ENCODE data around the gene PLET1. TPM values are rescaled to one million over a fixed set of nuclear protein-coding genes. Genes with fewer than 3 reads are reported as not detected.

Gene PLET1
- total RNA-seq, 2 experiments from 2014 or later = not detected

DNA sequence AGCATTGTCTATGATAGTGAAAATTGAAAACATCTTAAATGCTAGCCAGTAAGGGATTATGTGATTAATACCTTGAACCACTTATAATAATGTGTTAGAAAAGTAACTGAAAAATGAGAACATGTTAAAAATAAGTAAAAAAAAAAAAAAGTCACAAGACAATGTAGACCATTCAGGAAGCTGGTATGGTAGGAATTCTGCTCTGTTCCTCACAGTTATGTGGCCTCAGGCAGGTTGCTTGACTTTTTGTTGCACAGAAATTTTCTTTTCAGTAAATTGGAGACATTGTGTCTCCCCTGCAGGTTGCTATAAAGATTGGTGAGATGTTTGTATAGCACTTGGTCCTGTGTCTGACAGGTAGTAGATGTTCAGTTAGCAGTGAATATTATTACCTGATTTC, 17.3 kb upstream of the PLET1 start:
- no peaks in the 10 kb centered on the region for H3K27me3 Mint-ChIP-seq
- ATAC-seq = no peak
- H3K9me3 Mint-ChIP-seq (ENCODE audit: low read depth) = no peaks in the 10 kb centered on the region
- CTCF ChIA-PET = interaction anchor here (16.5 kb wide), 1 partner anchor 57 kb away, joined by 373 read pairs; the partner anchor contains the start of gene PTS
- H3K36me3 Mint-ChIP-seq = no peaks in the 10 kb centered on the region
- no peak for DNase-seq
- H3K4me3 Mint-ChIP-seq = no peak overlapping the region
- peaks cover 31% of the 10 kb centered on the region for H3K4me1 Mint-ChIP-seq
- H3K27ac Mint-ChIP-seq = no peak overlapping the region

DNA sequence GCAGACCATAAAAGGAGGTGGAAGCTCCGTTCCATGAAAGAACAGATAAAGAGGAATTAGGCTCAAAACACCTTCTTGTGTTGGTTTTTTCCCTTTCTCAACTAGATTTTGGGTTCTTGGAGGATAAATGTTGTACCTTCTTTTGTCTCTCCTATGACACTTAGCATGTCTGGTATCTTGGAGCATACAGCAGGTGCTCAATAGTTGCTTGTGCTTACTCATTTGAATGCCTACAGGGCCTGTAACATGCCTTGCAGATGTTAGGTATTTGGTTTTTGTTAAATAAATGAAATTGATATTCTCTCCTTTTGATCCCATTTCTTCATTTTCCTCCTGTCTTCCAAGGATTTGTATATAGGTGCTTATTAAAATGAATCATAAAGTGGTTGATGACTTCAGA, 16.4 kb upstream of the PLET1 start:
- CTCF ChIA-PET = interaction anchor here (0.8 to 16.5 kb wide), 2 partner anchors 56 to 163 kb away, joined by 4 to 373 read pairs; partner anchors contain the start of gene PTS
- no peaks in the 10 kb centered on the region for H3K36me3 Mint-ChIP-seq

DNA sequence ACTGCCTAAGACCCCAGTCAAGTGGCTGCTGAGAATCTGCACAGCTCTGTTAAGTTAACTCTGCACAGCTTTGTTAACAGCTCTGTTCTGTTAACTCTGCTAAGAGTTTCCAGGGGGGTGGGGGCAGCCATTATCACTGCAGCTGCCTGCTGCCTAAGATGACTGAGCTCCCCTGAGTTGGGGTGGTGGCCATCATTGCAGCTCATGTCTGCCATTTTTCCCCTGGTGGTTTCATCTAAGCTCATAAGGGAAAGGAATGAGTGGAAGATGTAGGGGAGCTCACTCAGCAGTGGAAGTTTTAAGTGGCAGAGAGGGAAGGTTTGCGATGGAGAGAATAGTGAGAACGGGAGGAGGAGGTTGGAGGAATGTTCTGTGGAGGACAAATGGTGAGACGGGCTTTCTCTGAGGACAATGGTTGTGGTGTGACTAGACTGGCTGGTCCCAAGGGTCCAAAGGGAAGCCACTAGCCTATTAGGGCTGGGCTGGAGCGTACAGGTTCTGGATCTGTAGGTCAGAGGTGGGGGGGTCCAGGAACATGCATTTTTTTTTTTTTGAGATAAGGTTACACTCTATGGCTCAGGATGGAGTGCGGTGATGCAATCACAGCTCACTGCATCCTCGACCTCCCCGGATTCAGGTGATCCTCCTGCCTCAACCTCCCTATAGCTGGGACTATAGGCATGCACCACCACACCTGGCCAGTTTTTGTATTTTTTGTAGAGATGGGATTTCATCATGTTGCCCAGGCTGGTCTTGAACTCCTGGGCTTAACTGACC, 13.5 kb upstream of the PLET1 start:
- Mint-ChIP-seq H3K36me3 (no peaks in the 10 kb centered on the region), H3K4me1 (peaks cover 15% of the 10 kb centered on the region), H3K4me3 (no peak overlapping the region), H3K27ac (no peak overlapping the region), H3K9me3 (ENCODE audit: low read depth) (no peaks in the 10 kb centered on the region), H3K27me3 (no peaks in the 10 kb centered on the region)
- DNase-seq = no peak
- no peak for ATAC-seq
- CTCF ChIA-PET = interaction anchor here (0.9 to 16.5 kb wide), 3 partner anchors 28 to 943 kb away, joined by 3 to 373 read pairs (median 3); partner anchors contain the start of gene PTS

More for the DNA sequence above, 16.4 kb upstream of the PLET1 start:
- Mint-ChIP-seq H3K27me3 (no peaks in the 10 kb centered on the region), H3K4me1 (peaks cover 29% of the 10 kb centered on the region), H3K4me3 (no peak overlapping the region), H3K9me3 (ENCODE audit: low read depth) (no peaks in the 10 kb centered on the region), H3K27ac (no peak overlapping the region)
- DNase-seq (no peak), ATAC-seq (no peak)

DNA sequence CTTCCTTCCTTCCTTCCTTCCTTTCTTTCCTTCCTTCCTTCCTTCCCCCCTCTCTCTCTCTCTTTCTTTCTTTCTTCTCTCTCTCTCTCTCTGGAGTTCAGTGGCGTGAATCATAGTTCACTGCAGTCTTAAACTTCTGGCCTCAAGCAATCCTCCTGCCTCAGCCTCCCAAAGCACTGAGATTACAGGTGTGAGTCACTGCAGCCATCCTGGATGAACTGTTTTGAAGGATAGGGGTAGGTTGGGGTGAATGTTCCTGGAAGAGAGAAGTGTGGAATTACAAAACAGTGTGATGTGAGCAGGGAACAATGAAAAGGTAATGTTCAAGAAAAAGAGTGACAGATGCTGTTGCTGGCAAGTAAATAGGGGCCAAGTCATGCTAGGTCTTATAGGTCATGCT, 12.4 kb upstream of the PLET1 start:
- CTCF ChIA-PET = interaction anchor here (0.9 kb wide), 1 partner anchor 945 kb away, joined by 3 read pairs; no protein-coding TSS in a partner anchor
- Mint-ChIP-seq H3K4me3 (no peak overlapping the region), H3K9me3 (ENCODE audit: low read depth) (no peaks in the 10 kb centered on the region), H3K27me3 (no peaks in the 10 kb centered on the region), H3K36me3 (no peaks in the 10 kb centered on the region), H3K27ac (no peak overlapping the region), H3K4me1 (peaks cover 13% of the 10 kb centered on the region)
- DNase-seq = no peak
- ATAC-seq = no peak

DNA sequence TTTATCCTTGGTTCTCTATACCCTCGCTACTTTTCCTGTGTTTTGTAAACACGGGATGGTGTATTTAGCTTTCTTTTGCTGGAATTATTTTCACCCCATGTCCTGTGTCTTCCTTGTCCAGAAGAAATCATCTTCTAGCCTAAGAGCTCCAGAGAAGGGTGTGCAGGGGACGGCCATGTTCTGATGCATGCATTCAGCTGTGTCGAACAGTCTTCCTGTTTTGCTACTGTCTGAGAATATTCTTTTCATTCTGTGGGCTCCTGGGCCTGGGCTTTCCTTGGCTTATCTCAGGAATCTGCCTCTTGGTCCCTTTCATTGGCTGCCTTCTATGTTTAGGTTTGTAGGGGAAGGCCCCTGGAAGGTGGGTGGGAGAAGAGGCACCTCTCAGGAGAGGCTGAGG, 10.6 kb upstream of the PLET1 start:
- ATAC-seq (no peak), DNase-seq (no peak)
- CTCF ChIA-PET = interaction anchor here (1.0 to 1.6 kb wide), 4 partner anchors 8 to 52 kb away, joined by 3 to 5 read pairs (median 3); no protein-coding TSS in a partner anchor
- no peaks in the 10 kb centered on the region for H3K36me3 Mint-ChIP-seq
- no peak overlapping the region for H3K27ac Mint-ChIP-seq
- H3K27me3 Mint-ChIP-seq = no peaks in the 10 kb centered on the region
- H3K9me3 Mint-ChIP-seq (ENCODE audit: low read depth) = no peaks in the 10 kb centered on the region
- H3K4me1 Mint-ChIP-seq = peaks cover 3% of the 10 kb centered on the region
- no peak overlapping the region for H3K4me3 Mint-ChIP-seq

DNA sequence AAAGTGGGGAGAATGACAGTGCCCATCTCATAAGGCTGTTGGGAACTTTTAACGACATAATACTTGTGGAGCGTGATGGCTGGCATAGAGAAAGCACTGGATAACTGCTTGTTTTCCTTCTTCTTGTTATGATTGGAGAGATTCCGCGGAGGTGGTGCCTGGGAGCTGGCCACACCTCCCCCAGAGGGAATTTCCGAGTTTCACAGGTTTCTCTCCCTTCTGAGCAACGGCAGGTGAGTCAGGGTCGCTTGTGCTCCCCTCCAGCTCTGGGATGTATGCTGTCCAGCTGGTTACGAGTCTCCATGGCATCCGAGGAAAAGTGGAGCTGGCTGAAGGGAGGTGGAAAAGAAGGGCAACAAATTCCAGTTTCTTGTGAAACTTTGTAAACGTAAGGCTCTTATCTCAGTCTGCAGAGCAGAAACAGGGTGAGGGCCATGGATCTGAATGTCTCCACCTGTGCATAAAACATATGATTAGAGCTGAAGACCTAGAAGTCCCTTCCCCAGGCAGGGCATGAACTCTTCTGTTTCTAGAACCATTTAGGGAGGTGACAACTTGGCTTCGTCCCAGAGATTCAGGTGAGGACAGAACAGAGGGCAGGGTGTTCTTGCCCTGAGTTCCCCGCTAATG, 10.0 kb upstream of the PLET1 start:
- no peak overlapping the region for H3K27ac Mint-ChIP-seq
- CTCF ChIA-PET = interaction anchor here (1.1 to 1.6 kb wide), 3 partner anchors 9 to 51 kb away, joined by 3 to 5 read pairs (median 3); no protein-coding TSS in a partner anchor
- ATAC-seq = no peak
- H3K4me1 Mint-ChIP-seq = no peaks in the 10 kb centered on the region
- H3K27me3 Mint-ChIP-seq = no peaks in the 10 kb centered on the region
- no peak for DNase-seq
- no peaks in the 10 kb centered on the region for H3K36me3 Mint-ChIP-seq
- H3K9me3 Mint-ChIP-seq (ENCODE audit: low read depth) = no peaks in the 10 kb centered on the region
- H3K4me3 Mint-ChIP-seq = no peak overlapping the region

DNA sequence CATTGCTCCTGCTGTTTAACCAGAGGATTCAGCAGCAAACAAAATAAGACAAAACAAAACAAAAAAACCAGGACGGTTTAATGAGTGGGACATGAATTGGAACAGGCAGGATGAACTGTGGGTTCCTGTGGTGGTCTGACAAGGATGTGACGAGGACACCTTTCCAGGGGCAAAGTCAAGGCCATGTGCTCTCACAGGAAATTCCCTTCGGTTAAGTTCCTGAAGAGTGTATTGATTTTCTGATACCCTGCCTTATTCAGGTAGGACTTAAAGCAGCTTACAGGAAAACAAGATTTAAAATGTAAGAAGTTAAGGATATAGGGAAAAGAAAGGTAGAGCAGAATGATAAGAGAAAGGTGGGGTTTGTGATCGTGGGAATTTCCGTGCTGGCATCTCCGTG, 8.5 kb upstream of the PLET1 start:
- H3K36me3 Mint-ChIP-seq = no peaks in the 10 kb centered on the region
- no peak for ATAC-seq
- H3K9me3 Mint-ChIP-seq (ENCODE audit: low read depth) = no peaks in the 10 kb centered on the region
- H3K27ac Mint-ChIP-seq = no peak overlapping the region
- H3K4me1 Mint-ChIP-seq = no peaks in the 10 kb centered on the region
- H3K27me3 Mint-ChIP-seq = no peaks in the 10 kb centered on the region
- H3K4me3 Mint-ChIP-seq = no peak overlapping the region
- no peak for DNase-seq
- CTCF ChIA-PET = interaction anchor here (2.4 kb wide), 1 partner anchor 11 kb away, joined by 8 read pairs; no protein-coding TSS in a partner anchor

DNA sequence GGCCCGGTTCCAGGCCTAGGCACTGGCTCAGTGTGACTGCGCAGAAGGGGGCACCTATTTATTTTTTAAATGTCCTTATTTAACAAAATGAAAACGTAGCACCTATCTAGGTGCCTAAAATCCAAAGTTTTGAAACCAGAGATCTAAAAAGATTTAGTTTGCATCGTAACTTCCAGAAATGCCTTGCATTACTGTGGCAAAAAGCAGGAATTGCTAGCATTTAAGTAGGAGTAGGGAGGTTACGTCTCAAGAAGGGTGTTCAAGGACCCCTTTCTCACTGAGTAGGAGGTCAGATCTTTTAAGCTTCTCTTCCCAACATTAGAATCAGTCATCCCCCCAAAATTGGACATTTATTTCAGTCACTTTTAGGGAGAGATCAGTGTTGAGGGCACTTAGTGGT, 7.7 kb upstream of the PLET1 start:
- CTCF ChIA-PET = interaction anchor here (2.4 kb wide), 1 partner anchor 12 kb away, joined by 8 read pairs; no protein-coding TSS in a partner anchor
- no peaks in the 10 kb centered on the region for H3K9me3 Mint-ChIP-seq (ENCODE audit: low read depth)

DNA sequence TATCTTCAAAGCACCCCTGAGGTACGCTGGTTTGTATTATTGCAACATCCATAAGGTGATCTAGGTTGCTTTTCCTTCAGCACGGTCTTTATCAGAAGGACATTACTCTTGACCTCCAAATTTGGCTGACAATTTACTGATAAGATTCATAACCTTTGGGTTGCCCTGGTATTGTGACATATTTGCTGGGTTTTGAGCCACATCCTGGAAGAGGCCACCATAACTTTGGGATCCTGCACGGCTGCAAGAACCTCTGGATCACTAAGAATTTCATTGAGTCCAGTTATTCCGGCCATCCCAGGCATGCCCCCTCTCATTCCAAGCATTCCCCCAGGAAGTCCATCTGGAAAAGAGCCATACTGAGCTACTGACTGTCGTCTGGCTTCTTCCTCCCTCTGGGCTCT, 6.5 kb upstream of the PLET1 start:
- H3K27me3 Mint-ChIP-seq = no peaks in the 10 kb centered on the region
- ATAC-seq (no peak), DNase-seq (no peak)
- no peak overlapping the region for H3K4me3 Mint-ChIP-seq
- H3K4me1 Mint-ChIP-seq = no peaks in the 10 kb centered on the region
- no peaks in the 10 kb centered on the region for H3K9me3 Mint-ChIP-seq (ENCODE audit: low read depth)
- CTCF ChIA-PET = interaction anchor here (2.4 kb wide), 1 partner anchor 13 kb away, joined by 8 read pairs; no protein-coding TSS in a partner anchor
- no peak overlapping the region for H3K27ac Mint-ChIP-seq
- H3K36me3 Mint-ChIP-seq = no peaks in the 10 kb centered on the region

More for the DNA sequence above, 7.7 kb upstream of the PLET1 start:
- H3K27ac Mint-ChIP-seq = no peak overlapping the region
- no peaks in the 10 kb centered on the region for H3K36me3 Mint-ChIP-seq
- DNase-seq (no peak), ATAC-seq (no peak)
- H3K4me3 Mint-ChIP-seq = no peak overlapping the region
- no peaks in the 10 kb centered on the region for H3K4me1 Mint-ChIP-seq
- no peaks in the 10 kb centered on the region for H3K27me3 Mint-ChIP-seq

DNA sequence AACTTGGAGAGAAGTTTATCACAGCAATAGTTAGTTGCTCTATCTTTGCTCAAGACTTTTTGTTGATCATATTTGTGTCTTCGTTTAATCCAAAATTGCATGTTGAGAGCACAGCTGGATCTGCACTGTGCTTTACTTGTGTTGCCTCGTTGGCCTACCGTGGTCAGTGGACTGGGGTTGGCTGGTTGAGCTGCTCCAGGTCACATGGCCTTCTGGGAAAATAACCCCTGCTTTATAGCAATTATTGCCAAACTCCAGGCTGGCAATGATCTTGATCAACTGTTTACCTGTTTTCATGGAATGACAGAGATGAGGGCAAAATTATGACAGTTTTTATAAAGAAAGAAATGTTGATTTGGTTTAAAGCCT, 5.7 kb upstream of the PLET1 start:
- Mint-ChIP-seq H3K4me3 (no peak overlapping the region), H3K4me1 (no peaks in the 10 kb centered on the region), H3K27ac (no peak overlapping the region), H3K36me3 (no peaks in the 10 kb centered on the region), H3K27me3 (no peaks in the 10 kb centered on the region), H3K9me3 (ENCODE audit: low read depth) (no peaks in the 10 kb centered on the region)
- CTCF ChIA-PET = no interaction called here
- DNase-seq (no peak), ATAC-seq (no peak)

DNA sequence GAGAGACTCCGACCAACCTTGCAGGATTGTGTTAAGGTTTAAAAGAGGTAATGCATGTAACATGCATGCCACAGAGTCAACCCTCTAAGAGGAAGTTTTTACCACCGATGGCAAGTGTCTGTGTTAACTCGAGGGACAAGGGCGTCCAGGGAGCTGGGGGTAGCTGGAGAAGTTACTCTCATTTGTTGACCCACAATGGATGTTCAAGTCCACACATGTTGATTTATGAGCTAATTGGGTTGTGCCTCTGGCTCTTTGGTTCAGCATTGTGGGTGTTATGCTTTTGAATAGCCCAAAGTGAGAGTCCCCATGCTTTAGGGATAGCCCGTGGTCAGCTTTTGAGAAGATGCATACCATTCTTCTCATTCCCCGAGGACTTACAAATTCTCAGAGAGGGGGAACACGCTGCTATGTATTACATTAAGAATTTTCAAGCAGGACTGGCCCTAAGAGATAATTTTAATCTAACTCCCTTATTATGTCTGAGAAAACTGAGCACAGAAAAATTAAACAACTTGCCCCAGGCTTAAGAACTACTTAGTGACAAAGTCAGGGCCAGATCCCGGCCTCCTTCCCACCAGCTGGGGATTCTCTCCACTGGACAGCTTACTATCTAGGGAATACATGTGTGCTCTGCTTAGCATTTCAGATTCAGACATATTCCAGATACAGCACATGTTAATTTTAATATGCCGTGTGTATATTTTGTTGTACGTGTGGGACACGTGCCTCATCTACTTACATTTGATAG, 5.2 kb upstream of the PLET1 start:
- Mint-ChIP-seq H3K36me3 (no peaks in the 10 kb centered on the region), H3K27me3 (no peaks in the 10 kb centered on the region), H3K27ac (no peak overlapping the region), H3K9me3 (ENCODE audit: low read depth) (no peaks in the 10 kb centered on the region), H3K4me3 (no peak overlapping the region), H3K4me1 (no peaks in the 10 kb centered on the region)
- CTCF ChIA-PET = interaction anchor here (1.2 kb wide), 1 partner anchor 14 kb away, joined by 5 read pairs; no protein-coding TSS in a partner anchor
- ATAC-seq (no peak), DNase-seq (no peak)

DNA sequence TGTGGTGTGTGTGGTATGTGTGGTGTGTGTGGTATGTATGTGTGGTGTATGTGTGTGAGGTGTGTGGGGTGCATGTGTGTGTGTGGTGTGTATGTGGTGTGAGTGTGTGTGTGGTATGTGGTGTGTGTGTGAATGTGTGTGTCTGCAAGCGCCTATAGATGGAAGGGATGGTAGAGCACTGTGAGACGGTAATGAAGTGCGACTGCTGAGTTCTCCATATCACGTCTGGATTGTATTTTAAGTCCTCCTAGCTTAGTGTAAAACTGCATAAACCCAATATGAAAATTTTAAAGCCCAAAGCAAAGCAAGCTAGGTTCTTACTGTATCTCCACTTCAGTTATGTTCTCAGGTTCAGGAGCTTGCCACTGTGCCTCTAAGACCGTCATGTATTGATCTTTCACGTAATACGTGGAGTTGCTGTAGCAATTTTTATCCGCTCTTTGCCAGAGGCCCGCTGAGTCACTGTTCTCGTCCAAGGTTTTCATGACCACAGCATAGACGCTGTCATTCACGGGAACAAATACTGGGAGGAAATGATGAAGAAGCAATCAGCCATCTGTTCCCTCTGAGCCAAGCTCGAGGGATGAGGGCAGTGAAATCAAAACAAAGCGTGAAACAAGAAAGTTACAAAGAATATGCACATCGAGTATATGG, 5.5 kb downstream of the PLET1 start:
- Mint-ChIP-seq H3K9me3 (ENCODE audit: low read depth) (no peaks in the 10 kb centered on the region), H3K27me3 (no peaks in the 10 kb centered on the region), H3K36me3 (no peaks in the 10 kb centered on the region), H3K4me3 (no peak overlapping the region), H3K4me1 (no peaks in the 10 kb centered on the region), H3K27ac (no peak overlapping the region)
- CTCF ChIA-PET = no interaction called here
- DNase-seq (no peak), ATAC-seq (no peak)
